ENCODE data around the gene LYL1. TPM values are rescaled to one million over a fixed set of nuclear protein-coding genes. Genes with fewer than 3 reads are reported as not detected.

The LYL1 gene
- total and polyA plus RNA-seq, 2 donors from 2014 or later = 8.5 to 13.8 TPM

DNA sequence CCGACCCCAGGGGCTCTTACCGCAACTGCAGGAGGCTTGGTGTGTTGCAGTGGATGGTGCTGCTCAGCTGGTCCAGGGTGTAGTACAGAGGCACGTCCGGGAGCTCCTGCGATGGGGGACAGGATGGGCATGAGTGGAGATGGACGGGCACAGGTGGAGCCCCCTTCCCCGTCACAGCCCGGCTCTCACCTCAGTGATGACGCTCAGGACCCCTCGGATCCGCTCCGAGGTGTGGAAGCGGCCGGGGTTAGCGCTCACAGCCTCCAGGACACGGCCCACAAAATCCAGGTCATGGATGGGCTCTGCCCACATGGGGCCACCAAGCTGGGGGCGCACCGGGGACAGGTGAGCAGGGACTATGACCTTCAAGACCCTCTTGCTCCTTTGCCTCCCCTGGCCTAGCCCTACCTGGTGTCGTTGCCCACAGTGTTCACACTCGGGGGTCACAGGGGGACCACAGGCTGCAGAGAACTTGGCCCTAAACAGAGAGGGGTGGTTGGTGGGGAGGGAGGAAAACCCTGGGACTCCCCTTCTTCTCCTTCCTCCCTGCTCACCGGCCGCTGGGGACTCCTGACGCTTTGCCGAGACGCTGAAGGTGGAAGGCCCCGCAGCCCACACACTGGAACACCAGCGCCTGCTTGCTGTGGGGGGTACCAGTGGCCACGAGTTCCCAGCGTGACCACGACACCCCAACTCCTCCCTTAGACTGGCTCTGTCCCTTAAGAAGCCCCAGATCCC lies 6.9 kb upstream of the LYL1 start:
- Histone ChIP-seq H3K36me3 (ENCODE audit: control insufficient read depth in 2 of 3, insufficient read depth in 3 of 3, low read length in 3 of 3) (peaks cover 0 to 2% (median 0%) of the 10 kb centered on the region in 3 donors), H3K27me3 (ENCODE audit: control insufficient read depth, insufficient read depth, low read length) (no peaks in the 10 kb centered on the region), H3K4me1 (ENCODE audit: control insufficient read depth in 2 of 3, insufficient read depth in 2 of 3, low read depth in 1 of 3, low read length in 3 of 3) (no peaks in the 10 kb centered on the region), H3K9me3 (ENCODE audit: control insufficient read depth in 2 of 3, insufficient read depth in 1 of 3, low read length in 3 of 3) (no peaks in the 10 kb centered on the region), H3K9ac (ENCODE audit: low read length in 3 of 3) (no peak overlapping the region), H3K27ac (ENCODE audit: low read depth in 2 of 2, low read length in 2 of 2) (no peak overlapping the region), H3K4me3 (ENCODE audit: low read length in 3 of 3) (no peak overlapping the region)
- FAIRE-seq (no peak), DNase-seq (no peak)
- intact Hi-C loops (cut with DNase I) = no loop called here
- TF ChIP-seq, protein P1, sequence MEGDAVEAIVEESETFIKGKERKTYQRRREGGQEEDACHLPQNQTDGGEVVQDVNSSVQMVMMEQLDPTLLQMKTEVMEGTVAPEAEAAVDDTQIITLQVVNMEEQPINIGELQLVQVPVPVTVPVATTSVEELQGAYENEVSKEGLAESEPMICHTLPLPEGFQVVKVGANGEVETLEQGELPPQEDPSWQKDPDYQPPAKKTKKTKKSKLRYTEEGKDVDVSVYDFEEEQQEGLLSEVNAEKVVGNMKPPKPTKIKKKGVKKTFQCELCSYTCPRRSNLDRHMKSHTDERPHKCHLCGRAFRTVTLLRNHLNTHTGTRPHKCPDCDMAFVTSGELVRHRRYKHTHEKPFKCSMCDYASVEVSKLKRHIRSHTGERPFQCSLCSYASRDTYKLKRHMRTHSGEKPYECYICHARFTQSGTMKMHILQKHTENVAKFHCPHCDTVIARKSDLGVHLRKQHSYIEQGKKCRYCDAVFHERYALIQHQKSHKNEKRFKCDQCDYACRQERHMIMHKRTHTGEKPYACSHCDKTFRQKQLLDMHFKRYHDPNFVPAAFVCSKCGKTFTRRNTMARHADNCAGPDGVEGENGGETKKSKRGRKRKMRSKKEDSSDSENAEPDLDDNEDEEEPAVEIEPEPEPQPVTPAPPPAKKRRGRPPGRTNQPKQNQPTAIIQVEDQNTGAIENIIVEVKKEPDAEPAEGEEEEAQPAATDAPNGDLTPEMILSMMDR (IDR thresholded peaks at IDR 0.05; ENCODE audit: borderline replicate concordance, extremely low read depth, insufficient read depth) = no peak

DNA sequence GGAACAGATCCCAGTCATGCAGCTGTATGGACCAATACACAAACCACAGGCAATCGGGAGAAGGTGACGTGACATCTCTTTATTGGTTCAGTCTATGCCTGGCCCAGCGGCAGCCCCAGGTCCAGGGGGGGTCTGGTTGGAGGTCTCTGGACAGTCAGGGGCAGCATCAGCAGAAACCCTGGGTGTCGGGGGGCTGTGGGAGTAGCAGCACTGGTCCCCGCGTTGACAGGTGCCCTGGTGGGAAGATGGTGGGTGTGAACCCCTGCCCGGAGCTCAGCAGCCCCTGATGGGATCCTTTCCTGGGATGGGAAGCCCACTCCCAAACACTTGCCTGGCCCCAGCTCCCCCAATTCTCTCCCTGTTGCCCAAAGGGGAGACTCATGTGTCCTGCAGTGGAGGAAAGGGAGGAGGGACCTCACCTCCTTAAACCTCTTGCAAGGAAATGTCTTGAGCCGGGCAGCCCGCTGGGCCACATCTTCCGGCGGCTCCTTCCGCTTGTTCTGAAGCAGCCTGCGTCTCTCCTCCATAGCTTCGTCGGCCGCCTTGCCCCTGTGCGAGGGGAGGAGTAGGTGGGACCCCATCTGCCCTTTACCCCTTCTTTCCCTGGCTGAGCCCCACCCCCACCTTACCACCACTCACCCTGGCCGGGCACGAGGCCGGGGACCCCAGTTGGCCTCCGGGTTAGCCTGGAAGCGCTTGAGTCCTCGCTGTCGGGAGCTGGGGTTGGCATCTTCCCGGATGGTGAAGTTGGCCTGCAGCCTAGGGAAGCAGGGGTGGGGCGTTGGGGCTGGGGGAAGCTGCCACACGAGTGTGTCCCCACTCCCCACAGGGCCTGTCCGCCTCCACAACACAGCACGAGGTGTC lies 2.4 kb upstream of the LYL1 start:
- Histone ChIP-seq H3K9ac (ENCODE audit: low read length in 3 of 3) (no peak overlapping the region), H3K27ac (ENCODE audit: low read depth in 2 of 2, low read length in 2 of 2) (peak overlapping the region in 1 of 2 donors; percentile 54), H3K27me3 (ENCODE audit: control insufficient read depth, insufficient read depth, low read length) (peaks cover 2% of the 10 kb centered on the region), H3K4me3 (ENCODE audit: low read length in 3 of 3) (no peak overlapping the region), H3K9me3 (ENCODE audit: control insufficient read depth in 2 of 3, insufficient read depth in 1 of 3, low read length in 3 of 3) (no peaks in the 10 kb centered on the region), H3K4me1 (ENCODE audit: control insufficient read depth in 2 of 3, insufficient read depth in 2 of 3, low read depth in 1 of 3, low read length in 3 of 3) (peaks cover 0 to 18% (median 4%) of the 10 kb centered on the region in 3 donors), H3K36me3 (ENCODE audit: control insufficient read depth in 2 of 3, insufficient read depth in 3 of 3, low read length in 3 of 3) (no peaks in the 10 kb centered on the region)
- intact Hi-C loops (cut with DNase I) = no loop called here
- no peak for FAIRE-seq
- TF ChIP-seq, protein P1 (IDR thresholded peaks at IDR 0.05; ENCODE audit: borderline replicate concordance, extremely low read depth, insufficient read depth) = no peak
- peak in 1 of 5 donors; percentile 84 for DNase-seq

DNA sequence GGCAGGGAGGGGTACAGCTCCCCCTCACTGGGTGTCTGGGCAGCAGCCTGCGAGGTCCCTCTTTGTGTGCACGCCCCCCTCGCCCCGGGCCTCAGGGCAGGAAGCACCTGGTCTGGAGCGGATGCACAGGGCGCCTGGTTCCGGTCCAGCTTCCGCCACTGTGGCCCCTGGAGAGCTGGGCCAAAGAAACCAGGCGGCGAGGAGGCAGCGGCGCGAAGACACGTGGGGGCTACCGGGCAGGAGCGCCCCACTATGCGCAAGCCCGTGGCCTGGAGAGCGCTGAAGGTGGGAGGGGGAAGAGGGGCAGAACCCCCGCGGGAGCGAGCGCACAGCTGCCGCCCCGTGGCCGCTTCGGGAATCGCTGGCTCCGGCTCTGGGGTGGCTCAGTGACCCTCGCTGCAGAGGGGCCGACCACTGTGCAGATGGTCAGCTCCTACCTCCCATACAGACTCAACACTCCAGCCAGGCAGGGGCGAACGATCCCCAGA lies 1.7 kb upstream of the LYL1 start:
- TF ChIP-seq, protein P1 (IDR thresholded peaks at IDR 0.05; ENCODE audit: borderline replicate concordance, extremely low read depth, insufficient read depth) = peak; percentile 34
- FAIRE-seq = no peak
- peak overlapping the region in 1 of 2 donors; percentile 54 for H3K27ac ChIP-seq (ENCODE audit: low read depth in 2 of 2, low read length in 2 of 2)

More for the DNA sequence above, 1.7 kb upstream of the LYL1 start:
- no peaks in the 10 kb centered on the region for H3K9me3 ChIP-seq (ENCODE audit: control insufficient read depth in 2 of 3, insufficient read depth in 1 of 3, low read length in 3 of 3)
- peak in 1 of 5 donors; percentile 92 for DNase-seq
- peaks cover 5% of the 10 kb centered on the region for H3K27me3 ChIP-seq (ENCODE audit: control insufficient read depth, insufficient read depth, low read length)
- intact Hi-C loops (cut with DNase I) = no loop called here
- H3K4me3 ChIP-seq (ENCODE audit: low read length in 3 of 3) = no peak overlapping the region
- H3K4me1 ChIP-seq (ENCODE audit: control insufficient read depth in 2 of 3, insufficient read depth in 2 of 3, low read depth in 1 of 3, low read length in 3 of 3) = peaks cover 0 to 22% (median 4%) of the 10 kb centered on the region in 3 donors
- H3K36me3 ChIP-seq (ENCODE audit: control insufficient read depth in 2 of 3, insufficient read depth in 3 of 3, low read length in 3 of 3) = no peaks in the 10 kb centered on the region
- no peak overlapping the region for H3K9ac ChIP-seq (ENCODE audit: low read length in 3 of 3)

All from kidney (tissue), 14 donors.